K562 (cell line): ENCODE data around the gene CTIF. TPM values are rescaled to one million over a fixed set of nuclear protein-coding genes. Genes with fewer than 3 reads are reported as not detected.
A peak's percentile ranks its signal among the peaks of the same experiment; 100 is the strongest.

ENCODE experiments used
- ATAC-seq: fragments of 200-7000 bp; cut with Tn5 transposase; 3 replicates; pipeline ENCODE4 v1.9.1; 2020; ENCODE audit warnings: moderate library complexity
- BruUV-seq: library from RNA; stranded (reverse); fragments of 400-500 nt; replicated peaks from 2 replicates; lab custom pipeline; 2021; lab: Mats Ljungman, UMichigan
- CTCF ChIA-PET: fragments of 300-600 bp; formaldehyde crosslinking; extraction: SDS; loops from one replicate; lab custom pipeline; 2021; ENCODE audit warnings: low intra/inter-chr PET ratio; lab: Yijun Ruan, JAX
- POLR2A ChIA-PET: fragments of 300-600, 350-650 bp; sonication (Branson Sonifier 250); formaldehyde crosslinking; extraction: SDS; loops from one replicate; lab custom pipeline; 2021; ENCODE audit warnings: antibody characterized with exemption, inconsistent platforms; lab: Yijun Ruan, JAX
- DNase-seq, 4 experiments: peaks; one replicate each; pipeline versions ENCODE4 v3.0.0 to v3.0.0-alpha.2; 2011 to 2018; ENCODE audit warnings: low spot score in 3 of 4, mixed read lengths in 3 of 4; ENCODE audit errors: extremely low read depth in 1 of 4
- FAIRE-seq: peaks from 2 replicates; lab custom pipeline; 2011; peaks lifted over from hg19 to GRCh38; lab: Jason Lieb, UNC
- H2AFZ ChIP-seq: 2 replicates; pipeline ENCODE4 v1.6.0; 2011; ENCODE audit warnings: low read depth, low read length, control low read depth, inconsistent platforms
- H3K27ac ChIP-seq: fragments of 200-600 bp; 3 replicates; pipeline ENCODE4 v1.8.0; 2011; ENCODE audit warnings: low read depth, mild to moderate bottlenecking, control low read depth, inconsistent platforms, low read length, moderate library complexity, mixed read lengths; ENCODE audit errors: extremely low read depth
- H3K27me3 ChIP-seq, 2 experiments: fragments of 300-600 bp in 1 of 2; 2 replicates in 1 of 2; 3 replicates in 1 of 2; pipeline versions ENCODE4 v1.6.0 to v1.8.0; 2011; ENCODE audit warnings: inconsistent platforms in 2 of 2, low read length in 2 of 2, mild to moderate bottlenecking in 1 of 2, mixed read lengths in 1 of 2, moderate library complexity in 1 of 2; ENCODE audit not compliant: control insufficient read depth in 2 of 2, insufficient read depth in 2 of 2
- H3K36me3 ChIP-seq: fragments of 300-600 bp; 3 replicates; pipeline ENCODE4 v1.8.0; 2011; ENCODE audit warnings: mild to moderate bottlenecking, low read length, inconsistent platforms; ENCODE audit not compliant: control insufficient read depth, insufficient read depth
- H3K4me1 ChIP-seq, 2 experiments: fragments of 200-600 bp in 1 of 2; replicated peaks in 1 of 2; 2 replicates in 1 of 2; 3 replicates in 1 of 2; pipeline versions ENCODE4 v1.5.1 to v1.8.0; 2011; ENCODE audit warnings: inconsistent platforms in 2 of 2, low read length in 2 of 2, mild to moderate bottlenecking in 1 of 2, mixed read lengths in 1 of 2, moderate library complexity in 1 of 2; ENCODE audit not compliant: control insufficient read depth in 2 of 2, insufficient read depth in 2 of 2
- H3K4me2 ChIP-seq: 2 replicates; pipeline ENCODE4 v1.6.1; 2011; ENCODE audit warnings: low read length, control low read depth, inconsistent platforms, mixed read lengths; ENCODE audit not compliant: insufficient read depth
- H3K4me3 ChIP-seq: fragments of 200-600 bp; sonication (generic), shearing (Covaris generic); 2 replicates; pipeline ENCODE4 v1.5.1; 2016; ENCODE audit warnings: control low read depth, inconsistent platforms
- H3K79me2 ChIP-seq: fragments of 200-600 bp; 3 replicates; pipeline ENCODE4 v1.8.0; 2011; ENCODE audit warnings: low read length, inconsistent platforms; ENCODE audit not compliant: control insufficient read depth, insufficient read depth
- H3K9ac ChIP-seq, 2 experiments: 2 replicates each; pipeline versions ENCODE4 v1.6.0 to v1.6.1; 2011; ENCODE audit warnings: low read depth in 2 of 2, low read length in 2 of 2, control low read depth in 1 of 2, inconsistent platforms in 1 of 2, mild to moderate bottlenecking in 1 of 2, mixed read lengths in 1 of 2; ENCODE audit not compliant: insufficient read depth in 1 of 2
- H3K9me1 ChIP-seq: one replicate; pipeline ENCODE4 v1.6.0; 2011; ENCODE audit warnings: inconsistent platforms, mild to moderate bottlenecking, low read length, moderate library complexity; ENCODE audit not compliant: control insufficient read depth, insufficient read depth
- H3K9me3 ChIP-seq: replicated peaks from 2 replicates; pipeline ENCODE4 v1.5.1; 2011; ENCODE audit warnings: low read depth, low read length, inconsistent platforms; ENCODE audit not compliant: control insufficient read depth, insufficient read depth
- H4K20me1 ChIP-seq: replicated peaks from 2 replicates; pipeline ENCODE4 v1.6.1; 2011; ENCODE audit warnings: low read length, inconsistent platforms, mixed read lengths; ENCODE audit not compliant: control insufficient read depth, insufficient read depth
- EP300 ChIP-seq: IDR thresholded peaks from 2 replicates; pipeline ENCODE4 v1.6.1; 2012; ENCODE audit warnings: low read length, improper control_type of control experiment
- EP400 ChIP-seq: fragments of 450-650 bp; IDR thresholded peaks from 2 replicates; pipeline ENCODE4 v1.6.1; 2017; ENCODE audit warnings: antibody characterized with exemption, mild to moderate bottlenecking, moderate library complexity
- HDAC6 ChIP-seq: IDR thresholded peaks from 2 replicates; pipeline ENCODE4 v1.6.1; 2012; ENCODE audit warnings: low read depth, mild to moderate bottlenecking, control low read depth, inconsistent platforms, low read length, moderate library complexity
- HDAC8 ChIP-seq: fragments of 450-650 bp; IDR thresholded peaks from 2 replicates; pipeline ENCODE4 v1.6.1; 2016; ENCODE audit warnings: mild to moderate bottlenecking, missing genetic modification characterization, moderate library complexity, missing compliant biosample characterization
- IRF9 ChIP-seq: fragments of 450-650 bp; IDR thresholded peaks from 2 replicates; pipeline ENCODE4 v1.6.1; 2016; ENCODE audit warnings: missing biosample characterization, missing genetic modification characterization
- MAFF ChIP-seq: IDR thresholded peaks from 2 replicates; pipeline ENCODE4 v1.6.1; 2012; ENCODE audit warnings: low read length, improper control_type of control experiment
- NEUROD1 ChIP-seq: fragments of 150-350 bp; IDR thresholded peaks from 2 replicates; pipeline ENCODE4 v1.6.1; 2014; ENCODE audit warnings: borderline replicate concordance, low read length, low read depth; ENCODE audit not compliant: partially characterized antibody
- NFE2L1 ChIP-seq: fragments of 450-650 bp; IDR thresholded peaks from 2 replicates; pipeline ENCODE4 v1.6.1; 2016; ENCODE audit warnings: missing genetic modification characterization, low read depth, mild to moderate bottlenecking, missing compliant biosample characterization, moderate library complexity, borderline replicate concordance
- PTBP1 ChIP-seq: fragments of 200-400 bp; formaldehyde crosslinking; IDR thresholded peaks from 2 replicates; pipeline ENCODE4 v1.6.1; 2017; ENCODE audit warnings: low read depth, low read length
- RHOXF2B ChIP-seq: fragments of 250-450 bp; sonication (Bioruptor Pico); conservative IDR thresholded peaks from 2 replicates; pipeline ENCODE4 v1.5.1; 2021
- SRSF7 ChIP-seq: fragments of 200-400 bp; formaldehyde crosslinking; optimal IDR thresholded peaks from 2 replicates; pipeline ENCODE3; 2017; ENCODE audit warnings: mild to moderate bottlenecking, low read depth, low read length
- TEAD1 ChIP-seq, 2 experiments: fragments of 450-650 bp in 1 of 2; sonication (generic) in 1 of 2; formaldehyde crosslinking; IDR thresholded peaks; 2 replicates each; pipeline versions ENCODE4 v1.4.0 to v1.8.0; 2020 to 2022; ENCODE audit warnings: mild to moderate bottlenecking in 2 of 2, missing genetic modification reagents in 1 of 2
- ZNF431 ChIP-seq: sonication (generic); formaldehyde crosslinking; IDR thresholded peaks from 2 replicates; pipeline ENCODE4 v1.8.0; 2022; ENCODE audit warnings: mild to moderate bottlenecking, missing genetic modification reagents
- ZNF436 ChIP-seq: fragments of 250-450, 450-650 bp; sonication (Bioruptor Pico); formaldehyde crosslinking; IDR thresholded peaks from 2 replicates; pipeline ENCODE4 v1.7.0; 2020; ENCODE audit warnings: mild to moderate bottlenecking
- ZNF785 ChIP-seq: fragments of 250-450 bp; sonication (Bioruptor Pico); IDR thresholded peaks from 2 replicates; pipeline ENCODE4 v1.4.0; 2020; ENCODE audit warnings: mild to moderate bottlenecking
- WGBS: fragments of 100-300 bp; shearing (Covaris generic); methylation state at CpG from one replicate; pipeline ENCODE4 v1.1.6; 2016; ENCODE audit warnings: low coverage, mixed read lengths; ENCODE audit not compliant: insufficient coverage; ENCODE audit errors: missing lambda C conversion rate; 5-methylcytosine and 5-hydroxymethylcytosine counted together
- in situ Hi-C: fragments of 300-500 bp; cut with MboI; formaldehyde crosslinking; loops from 4 replicates; pipeline ENCODE4 v1.15.0; 2018; ENCODE audit warnings: inconsistent platforms, mixed read lengths
- intact Hi-C: fragments of 100-400 bp; cut with micrococcal nuclease; formaldehyde crosslinking; loops from 2 replicates; pipeline ENCODE4 v1.14.2; 2022
- polyA plus RNA-seq, 8 experiments: library from polyadenylated mRNA; depleted of rRNA in 4 of 8; stranded (reverse) in 5 of 8; unstranded in 3 of 8; fragments of >200 nt; fragmentation: Nextera tagmentation in 2 of 8; fragmentation: Illumina TruSeq in 1 of 8; extraction: Ambion mirVana in 2 of 8; extraction: Trizol in 1 of 8; gene quantifications; 2 replicates each; pipeline versions ENCODE4 v1.2.1 to v1.2.3, GENCODE V29; 2011 to 2014; ENCODE audit warnings: inconsistent platforms in 1 of 8, missing spikeins in 1 of 8
- total RNA-seq, 7 experiments: library from RNA; depleted of rRNA in 6 of 7; stranded (reverse); fragments of >200 nt in 6 of 7; fragmentation: Illumina TruSeq in 2 of 7; extraction: Trizol in 2 of 7; gene quantifications; 2 replicates each; pipeline versions ENCODE4 v1.2.1 to v1.2.3, GENCODE V29; 2011 to 2021; ENCODE audit warnings: low replicate concordance in 1 of 7
- TF ChIP-seq, protein P1 (sequence below), 2 experiments: fragments of 450-650 bp; IDR thresholded peaks; 2 replicates each; pipeline ENCODE4 v1.6.1; 2018; ENCODE audit warnings: mild to moderate bottlenecking in 2 of 2, low read depth in 1 of 2; ENCODE audit not compliant: partially characterized antibody in 2 of 2
- TF ChIP-seq, protein P2 (sequence below): fragments of 250-450 bp; sonication (Bioruptor Pico); IDR thresholded peaks from 2 replicates; pipeline ENCODE4 v1.8.0; 2021; ENCODE audit warnings: borderline replicate concordance, mild to moderate bottlenecking, moderate library complexity; ENCODE audit not compliant: poor library complexity, severe bottlenecking

The CTIF gene
- total and polyA plus RNA-seq, 9 of the 15 experiments (the other 6 are each of a cell fraction or from before 2014, with no cell fraction given), result 0.17 to 11.5 (median 2.2) TPM

DNA sequence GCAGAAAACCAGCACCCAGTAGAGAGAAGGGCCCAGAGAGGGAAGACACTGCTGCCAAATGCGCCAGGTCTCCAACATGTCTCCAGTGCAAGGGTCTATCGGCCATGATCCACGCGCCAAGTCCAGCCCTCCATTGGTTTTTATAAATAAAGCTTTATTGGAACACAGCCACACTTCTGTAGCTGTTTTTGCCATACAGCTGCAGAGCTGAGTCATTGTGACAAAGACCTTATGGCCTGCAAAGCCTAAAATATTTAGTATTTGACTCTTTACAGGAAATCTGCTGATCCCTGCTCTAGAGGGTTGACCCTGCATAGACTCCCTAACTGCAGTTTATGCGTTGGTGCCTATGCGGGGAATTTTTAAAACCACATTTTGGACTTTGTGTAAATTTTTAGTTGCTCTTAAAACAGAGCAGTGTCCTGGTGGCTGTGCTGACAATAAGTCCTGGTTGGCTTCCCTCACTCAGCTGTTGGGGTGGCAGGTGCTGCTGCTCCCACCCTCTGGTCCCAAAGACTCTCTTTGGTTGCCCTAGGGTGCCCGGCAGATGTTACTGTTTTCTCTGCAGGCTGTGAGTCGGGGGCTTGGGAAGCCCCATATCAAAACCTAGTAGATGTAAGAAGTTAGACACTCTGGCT is 154.9 kb downstream of the CTIF start:
- no peaks in the 10 kb centered on the region for H4K20me1 ChIP-seq
- no peaks in the 10 kb centered on the region for H3K27me3 ChIP-seq
- ChIA-PET POLR2A (interaction anchor here (0.6 kb wide), 1 partner anchor 180 kb away, joined by 3 read pairs; no protein-coding TSS in a partner anchor), CTCF (no interaction called here)
- H3K27ac ChIP-seq, result peak overlapping the region; percentile 64; the same call in 2 of the 3 replicates
- FAIRE-seq (peak; percentile 48), DNase-seq (peak in 2 of 4 experiments; percentile 23 to 41), ATAC-seq (peak; percentile 69)
- peaks cover 3 to 10% of the 10 kb centered on the region in 2 experiments; a peak in 3 of 5 replicates for H3K4me1 ChIP-seq
- in situ Hi-C loops (loop anchor here (25.0 kb wide), 3 partner anchors 494 to 1169 kb away; no protein-coding TSS in a partner anchor), intact Hi-C loops (no loop called here)
- H3K9ac ChIP-seq, result peak overlapping the region in 1 of 2 experiments; percentile 2; a peak in 2 of 4 replicates
- H3K79me2 ChIP-seq, result no peaks in the 10 kb centered on the region
- no peaks in the 10 kb centered on the region for H3K36me3 ChIP-seq
- no peaks in the 10 kb centered on the region for H3K9me3 ChIP-seq
- no peak overlapping the region for H3K4me2 ChIP-seq
- no peak overlapping the region for H3K4me3 ChIP-seq
- no peaks in the 10 kb centered on the region for H3K9me1 ChIP-seq
- peak overlapping the region; percentile 69; the same call in 1 of the 2 replicates for H2AFZ ChIP-seq
- no TSS peak for BruUV-seq
- WGBS, result 58% methylated on average over 8 of the region's 8 CpGs
- TF ChIP-seq SRSF7 (no peak), HDAC8 (tag) (no peak), EP300 (peak; percentile 26; the same call in 1 of the 2 replicates), NFE2L1 (tag) (peak; percentile 58; the same call in 1 of the 2 replicates), ZNF436 (no peak), ZNF431 (CRISPR knock-in tag) (no peak), RHOXF2B (CRISPR knock-in tag) (no peak), HDAC6 (no peak), IRF9 (tag) (no peak), TEAD1 (CRISPR knock-in tag; IDR thresholded peaks at IDR 0.05) (no peak), EP400 (no peak), MAFF (peak; percentile 77; the same call in 1 of the 2 replicates), ZNF785 (no peak), NEUROD1 (no peak), PTBP1 (no peak)
- TF ChIP-seq, protein P1, sequence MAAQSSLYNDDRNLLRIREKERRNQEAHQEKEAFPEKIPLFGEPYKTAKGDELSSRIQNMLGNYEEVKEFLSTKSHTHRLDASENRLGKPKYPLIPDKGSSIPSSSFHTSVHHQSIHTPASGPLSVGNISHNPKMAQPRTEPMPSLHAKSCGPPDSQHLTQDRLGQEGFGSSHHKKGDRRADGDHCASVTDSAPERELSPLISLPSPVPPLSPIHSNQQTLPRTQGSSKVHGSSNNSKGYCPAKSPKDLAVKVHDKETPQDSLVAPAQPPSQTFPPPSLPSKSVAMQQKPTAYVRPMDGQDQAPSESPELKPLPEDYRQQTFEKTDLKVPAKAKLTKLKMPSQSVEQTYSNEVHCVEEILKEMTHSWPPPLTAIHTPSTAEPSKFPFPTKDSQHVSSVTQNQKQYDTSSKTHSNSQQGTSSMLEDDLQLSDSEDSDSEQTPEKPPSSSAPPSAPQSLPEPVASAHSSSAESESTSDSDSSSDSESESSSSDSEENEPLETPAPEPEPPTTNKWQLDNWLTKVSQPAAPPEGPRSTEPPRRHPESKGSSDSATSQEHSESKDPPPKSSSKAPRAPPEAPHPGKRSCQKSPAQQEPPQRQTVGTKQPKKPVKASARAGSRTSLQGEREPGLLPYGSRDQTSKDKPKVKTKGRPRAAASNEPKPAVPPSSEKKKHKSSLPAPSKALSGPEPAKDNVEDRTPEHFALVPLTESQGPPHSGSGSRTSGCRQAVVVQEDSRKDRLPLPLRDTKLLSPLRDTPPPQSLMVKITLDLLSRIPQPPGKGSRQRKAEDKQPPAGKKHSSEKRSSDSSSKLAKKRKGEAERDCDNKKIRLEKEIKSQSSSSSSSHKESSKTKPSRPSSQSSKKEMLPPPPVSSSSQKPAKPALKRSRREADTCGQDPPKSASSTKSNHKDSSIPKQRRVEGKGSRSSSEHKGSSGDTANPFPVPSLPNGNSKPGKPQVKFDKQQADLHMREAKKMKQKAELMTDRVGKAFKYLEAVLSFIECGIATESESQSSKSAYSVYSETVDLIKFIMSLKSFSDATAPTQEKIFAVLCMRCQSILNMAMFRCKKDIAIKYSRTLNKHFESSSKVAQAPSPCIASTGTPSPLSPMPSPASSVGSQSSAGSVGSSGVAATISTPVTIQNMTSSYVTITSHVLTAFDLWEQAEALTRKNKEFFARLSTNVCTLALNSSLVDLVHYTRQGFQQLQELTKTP (IDR thresholded peaks at IDR 0.05; ENCODE audit: low read depth in 1 of 2, partially characterized antibody in 2 of 2), result no peak
- TF ChIP-seq, protein P2, sequence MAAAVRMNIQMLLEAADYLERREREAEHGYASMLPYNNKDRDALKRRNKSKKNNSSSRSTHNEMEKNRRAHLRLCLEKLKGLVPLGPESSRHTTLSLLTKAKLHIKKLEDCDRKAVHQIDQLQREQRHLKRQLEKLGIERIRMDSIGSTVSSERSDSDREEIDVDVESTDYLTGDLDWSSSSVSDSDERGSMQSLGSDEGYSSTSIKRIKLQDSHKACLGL, result no peak
